ENCODE measurements around the gene SLC2A5.

SLC2A5 gene

DNA sequence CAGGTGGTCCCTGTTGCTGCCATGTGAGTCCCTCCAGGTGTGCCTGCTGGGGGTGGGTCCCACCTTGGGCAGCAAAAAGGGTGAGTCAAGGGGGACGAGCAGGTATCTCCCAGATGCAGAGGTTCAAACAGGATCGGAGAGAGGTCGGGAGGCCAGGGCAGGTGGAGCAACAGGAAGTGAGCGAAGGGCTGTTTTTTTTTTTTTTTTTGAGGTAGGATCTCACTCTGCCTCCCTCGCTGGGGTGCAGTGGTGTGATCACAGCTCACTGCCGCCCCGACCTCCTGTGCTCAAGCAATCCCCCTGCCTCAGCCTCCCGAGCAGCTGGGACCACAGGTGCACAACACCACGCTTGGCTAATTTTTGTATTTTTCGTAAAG lies 82.6 kb downstream of the SLC2A5 start:
- Mint-ChIP-seq H3K9me3 (no peaks in the 10 kb centered on the region), H3K36me3 (peaks cover 1% of the 10 kb centered on the region)

DNA sequence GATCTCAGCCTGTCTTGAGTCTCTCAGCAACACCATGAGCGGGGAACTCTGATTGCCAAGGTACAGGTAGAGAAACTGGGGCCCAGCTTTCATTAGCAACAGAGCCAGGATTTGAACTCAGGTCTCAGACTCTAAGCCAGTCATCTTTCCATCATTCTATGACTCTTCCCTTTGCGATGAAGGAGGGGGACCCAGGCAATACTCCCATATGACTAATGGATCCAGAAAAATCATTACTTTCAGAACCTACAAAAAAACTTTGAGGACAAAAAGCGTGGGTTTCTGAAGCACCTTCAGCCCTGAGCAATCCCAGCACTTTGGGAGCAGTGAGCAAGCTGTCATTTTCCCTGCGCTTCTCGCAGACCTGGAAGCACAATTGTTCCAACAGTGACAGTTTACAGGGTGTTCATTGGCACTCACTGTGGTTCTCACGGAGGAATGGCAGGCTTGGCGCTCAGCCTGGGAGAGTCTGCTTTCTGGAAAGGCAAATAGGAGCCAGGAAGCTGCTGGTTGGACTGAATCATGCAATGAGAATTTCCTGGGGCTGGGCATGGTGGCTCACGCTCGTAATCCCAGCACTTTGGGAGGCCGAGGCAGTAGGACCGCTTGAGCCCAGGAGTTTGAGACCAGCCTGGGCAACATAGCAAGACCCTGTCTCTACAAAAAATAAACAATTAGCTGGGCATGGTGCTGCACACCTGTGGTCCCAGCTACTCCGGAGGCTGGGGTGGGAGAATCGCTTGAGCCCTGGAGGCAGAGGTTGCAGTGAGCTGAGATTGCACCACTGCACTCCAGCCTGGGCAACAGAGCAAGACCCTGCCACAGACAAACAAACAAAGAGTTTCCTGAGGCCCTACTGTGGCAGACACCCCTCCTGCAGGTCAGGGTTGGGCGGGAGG lies 83.3 kb downstream of the SLC2A5 start:
- no peak for DNase-seq
- peaks cover 5% of the 10 kb centered on the region for H3K27me3 Mint-ChIP-seq
- H3K4me3 Mint-ChIP-seq = peak overlapping the region; percentile 63
- peak overlapping the region; percentile 95 for H3K27ac Mint-ChIP-seq
- CTCF ChIA-PET = interaction anchor here (1.4 to 11.3 kb wide), 9 partner anchors 16 to 129 kb away, joined by 3 to 208 read pairs (median 19); no protein-coding TSS in a partner anchor
- H3K36me3 Mint-ChIP-seq = peaks cover 3% of the 10 kb centered on the region
- H3K4me1 Mint-ChIP-seq = peaks cover 75% of the 10 kb centered on the region
- H3K9me3 Mint-ChIP-seq = no peaks in the 10 kb centered on the region

More for the DNA sequence above, 82.6 kb downstream of the SLC2A5 start:
- peaks cover 78% of the 10 kb centered on the region for H3K4me1 Mint-ChIP-seq
- peak overlapping the region; percentile 63 for H3K4me3 Mint-ChIP-seq
- no peaks in the 10 kb centered on the region for H3K27me3 Mint-ChIP-seq
- peak; percentile 65 for DNase-seq
- CTCF ChIA-PET = interaction anchor here (1.3 to 11.3 kb wide), 14 partner anchors 10 to 129 kb away, joined by 3 to 208 read pairs (median 11); partner anchors contain the start of gene CA6
- peak overlapping the region; percentile 95 for H3K27ac Mint-ChIP-seq

Measured in activated naive CD4-positive, alpha-beta T cell treated with anti-CD3 and anti-CD28 coated beads, Interleukin-2, amount 10 ng/mL, durations not matched to agents 7 days and 5 days (primary cell).